Measurements from ENCODE around the gene CNGA3.
"Not testable (repeated sequence)": the region's sequence is repeated elsewhere in the genome, so short reads cannot be mapped to it uniquely, and the experiment has no call there.

CNGA3 gene

GRCh38 chr2:98434492-98434891 is 88.2 kb downstream of the CNGA3 start:
- in situ Hi-C loops (cut with MboI; ENCODE audit: low sequenced_read_pairs) = no loop called here

- in situ Hi-C loops (cut with MboI; ENCODE audit: low sequenced_read_pairs) = not testable (repeated sequence)
Observed at GRCh38 chr2:98435670-98436069, 89.4 kb downstream of the CNGA3 start.

- in situ Hi-C loops (cut with MboI; ENCODE audit: low sequenced_read_pairs) = no loop called here
Observed at GRCh38 chr2:98436734-98437133, 90.5 kb downstream of the CNGA3 start.

- in situ Hi-C loops (cut with MboI; ENCODE audit: low sequenced_read_pairs) = no loop called here
Observed at GRCh38 chr2:98438190-98439133, 92.2 kb downstream of the CNGA3 start.

- in situ Hi-C loops (cut with MboI; ENCODE audit: low sequenced_read_pairs) = no loop called here
Observed at GRCh38 chr2:98441706-98442450, 95.6 kb downstream of the CNGA3 start.

- in situ Hi-C loops (cut with MboI; ENCODE audit: low sequenced_read_pairs) = no loop called here
Observed at GRCh38 chr2:98442488-98442887, 96.2 kb downstream of the CNGA3 start.

- in situ Hi-C loops (cut with MboI; ENCODE audit: low sequenced_read_pairs) = no loop called here
Observed at GRCh38 chr2:98444436-98445176, 98.3 kb downstream of the CNGA3 start, which contains the start of gene INPP4A. INPP4A (plus strand) TSS chr2:98444858; CDS start chr2:98520049, 75,191 bp downstream.

- in situ Hi-C loops (cut with MboI; ENCODE audit: low sequenced_read_pairs) = no loop called here
Observed at GRCh38 chr2:98445177-98445682, 99.0 kb downstream of the CNGA3 start.

- in situ Hi-C loops (cut with MboI; ENCODE audit: low sequenced_read_pairs) = no loop called here
Observed at GRCh38 chr2:98445683-98446581, 99.7 kb downstream of the CNGA3 start.

- in situ Hi-C loops (cut with MboI; ENCODE audit: low sequenced_read_pairs) = no loop called here
Observed at GRCh38 chr2:98446850-98447249, 100.6 kb downstream of the CNGA3 start.

Measured in HL-60/S4 treated with phorbol 12-myristate 13-acetate at 8.2 ng/mL for 4 days and 3 days (cell line).